ENCODE results near the gene CHTOP.
"Not testable (repeated sequence)": the region's sequence is repeated elsewhere in the genome, so short reads cannot be mapped to it uniquely, and the experiment has no call there.

The CHTOP gene

GRCh38 chr1:153663211-153663610 lies 29.3 kb downstream of the CHTOP start:
- no peak for DNase-seq

- DNase-seq = no peak
Observed at GRCh38 chr1:153667439-153667838, 33.6 kb downstream of the CHTOP start.

DNA sequence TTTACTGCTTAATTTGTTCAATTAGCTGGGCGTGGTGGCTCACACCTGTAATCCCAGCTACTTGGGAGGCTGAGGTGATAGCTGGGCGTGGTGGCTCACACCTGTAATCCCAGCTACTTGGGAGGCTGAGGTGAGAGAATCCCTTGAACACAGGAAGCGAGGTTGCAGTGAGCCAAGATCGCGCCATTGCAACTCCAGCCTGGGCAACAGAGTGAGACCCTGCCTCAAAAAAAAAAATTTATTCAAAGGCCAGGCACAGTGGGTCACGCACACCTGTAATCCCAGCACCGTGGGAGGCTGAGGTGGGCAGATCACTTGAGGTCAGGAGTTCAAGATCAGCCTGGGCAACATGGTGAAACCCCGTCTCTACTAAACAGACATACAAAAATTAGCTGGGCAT lies 34.8 kb downstream of the CHTOP start:
- not testable (repeated sequence) for DNase-seq

- no peak for DNase-seq
Observed at GRCh38 chr1:153669606-153670005, 35.7 kb downstream of the CHTOP start.

DNA sequence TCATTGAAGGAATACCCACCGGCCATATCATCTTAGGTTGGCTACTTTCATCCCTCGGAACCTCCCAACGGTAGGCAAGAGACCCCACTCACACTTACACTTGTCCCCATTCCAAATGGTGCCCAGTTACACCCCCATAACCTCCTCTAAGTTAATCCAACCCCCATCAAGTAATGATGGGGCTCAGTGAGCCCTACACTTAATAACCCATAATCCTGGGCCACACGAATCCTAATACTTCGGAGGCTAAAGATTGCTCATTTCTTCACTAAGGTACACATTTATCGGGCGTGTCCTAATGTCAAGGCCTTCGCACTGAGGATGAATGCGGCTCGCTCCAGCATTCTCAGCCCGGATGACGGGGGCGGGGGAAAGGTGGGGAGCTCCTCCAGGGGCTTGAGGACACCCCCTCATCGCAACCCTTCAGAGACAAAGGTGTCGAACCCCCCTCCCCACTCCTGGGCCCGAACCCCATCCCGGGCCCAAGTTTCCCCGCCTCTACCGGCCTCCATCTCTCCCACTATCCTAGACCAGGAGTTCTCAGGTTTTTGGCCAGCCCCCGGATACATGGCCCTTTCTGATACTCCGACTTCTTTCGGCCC lies 36.5 kb downstream of the CHTOP start:
- peak; percentile 55 for DNase-seq

DNA sequence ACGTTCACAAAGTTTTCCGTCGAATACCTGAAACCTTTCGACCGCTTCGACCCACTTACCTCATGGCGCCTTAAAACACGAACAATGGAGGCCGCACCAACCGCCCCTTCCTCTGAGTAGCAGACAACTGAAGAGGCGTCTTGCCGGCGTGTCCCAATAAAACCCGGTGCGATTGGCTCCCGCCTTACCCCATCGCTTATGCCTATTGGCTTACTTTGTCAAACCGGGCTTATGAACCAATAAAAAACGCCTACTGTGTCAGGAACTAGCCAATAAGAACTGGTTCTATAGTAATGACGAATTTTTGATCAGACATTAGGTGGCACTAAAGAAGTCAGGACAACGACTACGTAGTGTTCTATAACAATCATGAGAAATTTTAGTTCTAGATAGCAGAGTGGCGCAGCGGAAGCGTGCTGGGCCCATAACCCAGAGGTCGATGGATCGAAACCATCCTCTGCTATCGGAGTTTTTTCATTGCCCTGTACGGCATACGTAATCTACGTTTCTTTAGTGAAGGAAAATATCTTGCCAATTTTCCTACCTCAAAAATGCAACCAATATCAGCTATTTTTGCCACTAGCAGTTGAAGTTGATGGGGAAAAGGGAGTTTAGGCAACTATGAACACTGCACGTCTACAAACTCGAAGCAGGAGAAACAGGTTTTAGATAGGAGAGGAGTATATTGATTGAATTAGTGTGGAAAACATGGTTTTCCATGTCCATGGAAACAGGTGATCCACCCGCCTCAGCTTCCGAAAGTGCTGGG lies 37.2 kb downstream of the CHTOP start, which contains the start of gene ILF2:
Gene ILF2, minus strand, starts transcription at position 135 of the 769 bp plus-strand sequence. Its CDS starts 71 bp downstream, at position 64.
- DNase-seq = peak; percentile 99

- peak; percentile 76 for DNase-seq
Observed at GRCh38 chr1:153671628-153672353, 37.9 kb downstream of the CHTOP start.

GRCh38 chr1:153673511-153673910 lies 39.6 kb downstream of the CHTOP start:
- no peak for DNase-seq

DNA sequence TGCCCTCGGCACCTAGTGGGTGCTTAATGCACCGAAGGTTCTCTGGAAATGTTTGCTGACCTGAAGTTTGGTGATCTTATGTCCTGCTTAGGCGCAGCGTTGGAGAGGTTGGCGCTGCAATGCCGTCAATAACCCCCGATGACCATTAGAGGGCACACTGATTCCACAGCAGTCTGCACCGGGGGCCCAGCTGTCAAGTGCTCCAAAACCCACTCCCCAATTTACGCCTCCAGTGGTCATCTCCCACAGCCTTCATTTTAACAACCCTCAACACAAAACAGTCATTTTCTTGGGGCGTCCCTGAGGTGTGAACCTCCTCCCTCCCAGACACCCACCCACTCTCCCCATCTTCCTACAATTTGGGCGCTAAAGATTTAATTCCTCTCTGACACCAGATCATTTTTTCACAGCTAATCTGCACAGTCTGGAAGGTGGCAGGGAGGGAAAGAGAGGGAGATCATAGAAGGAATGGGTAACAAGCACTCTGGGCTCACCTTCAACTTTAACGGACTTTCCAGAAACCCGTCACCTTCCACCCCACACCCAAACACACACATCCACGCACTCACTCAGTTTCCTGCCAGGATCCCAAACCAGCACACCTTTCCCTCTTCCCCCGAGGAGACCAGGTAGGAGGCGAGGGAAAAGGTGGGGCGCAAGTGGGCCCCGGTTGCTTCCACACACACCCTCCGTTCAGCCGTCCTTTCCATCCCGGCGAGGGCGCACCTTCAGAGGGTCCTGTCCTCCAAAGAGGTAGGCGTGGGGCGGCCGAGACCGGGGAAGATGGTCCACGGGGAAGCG lies 44.1 kb downstream of the CHTOP start:
- peak; percentile 67 for DNase-seq

GRCh38 chr1:153678519-153679336 lies 44.9 kb downstream of the CHTOP start, which contains the start of gene NPR1:
TSS of gene NPR1 (plus strand) at chr1:153678688. CDS start at chr1:153679109, 421 bp downstream.
- peak; percentile 59 for DNase-seq

DNA sequence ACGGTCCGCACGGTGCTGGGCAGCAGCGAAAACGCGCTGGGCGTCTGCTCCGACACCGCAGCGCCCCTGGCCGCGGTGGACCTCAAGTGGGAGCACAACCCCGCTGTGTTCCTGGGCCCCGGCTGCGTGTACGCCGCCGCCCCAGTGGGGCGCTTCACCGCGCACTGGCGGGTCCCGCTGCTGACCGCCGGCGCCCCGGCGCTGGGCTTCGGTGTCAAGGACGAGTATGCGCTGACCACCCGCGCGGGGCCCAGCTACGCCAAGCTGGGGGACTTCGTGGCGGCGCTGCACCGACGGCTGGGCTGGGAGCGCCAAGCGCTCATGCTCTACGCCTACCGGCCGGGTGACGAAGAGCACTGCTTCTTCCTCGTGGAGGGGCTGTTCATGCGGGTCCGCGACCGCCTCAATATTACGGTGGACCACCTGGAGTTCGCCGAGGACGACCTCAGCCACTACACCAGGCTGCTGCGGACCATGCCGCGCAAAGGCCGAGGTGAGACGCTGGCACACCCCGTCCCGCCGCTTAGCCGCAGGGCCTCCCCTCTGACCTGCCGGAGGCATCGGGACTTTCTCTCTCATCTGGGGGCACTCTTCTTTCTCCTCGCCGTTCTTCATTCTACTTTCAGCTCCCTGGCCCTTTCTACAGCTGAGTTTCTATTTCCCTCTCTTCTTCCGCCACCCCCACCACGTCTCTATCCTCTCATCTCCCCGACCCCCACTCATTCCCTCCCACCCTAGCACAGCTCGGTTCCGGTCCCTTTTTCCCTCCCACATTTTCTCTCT lies 45.7 kb downstream of the CHTOP start:
- DNase-seq = peak; percentile 56

DNA sequence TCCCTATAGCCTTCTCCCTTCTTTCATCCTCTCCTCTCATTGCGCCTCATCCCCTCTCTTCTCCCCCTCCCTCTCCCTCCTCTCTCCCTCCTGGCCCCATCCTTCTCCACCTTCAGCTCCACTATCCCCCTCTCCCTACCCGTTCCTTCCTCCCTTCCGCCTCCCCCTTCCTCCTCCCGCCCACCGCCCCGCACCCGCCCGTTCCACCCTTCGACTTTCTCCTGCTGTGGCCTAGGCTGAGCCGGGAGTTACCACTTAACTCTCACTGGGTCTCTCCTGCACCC lies 46.2 kb downstream of the CHTOP start:
- no peak for DNase-seq

DNA sequence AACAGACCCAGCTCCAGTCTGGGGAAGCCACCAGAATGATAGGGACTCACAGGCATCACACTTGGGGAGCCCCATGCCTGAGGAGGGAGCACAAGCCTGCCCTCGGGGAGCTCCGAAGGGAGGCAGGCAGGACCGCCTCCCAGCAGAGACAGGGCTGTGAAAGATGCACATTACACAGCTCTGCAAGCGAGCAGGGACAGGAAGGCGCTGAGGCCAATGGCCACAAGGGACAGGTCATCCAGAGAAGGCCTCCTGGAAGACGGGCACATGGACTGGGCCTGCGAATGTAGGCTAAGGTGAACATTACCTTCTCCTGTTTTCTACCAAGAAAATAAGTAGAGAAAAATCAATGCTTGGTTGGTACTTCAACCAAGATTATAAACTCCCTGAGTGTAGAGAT lies 48.9 kb downstream of the CHTOP start:
- DNase-seq = no peak

- DNase-seq = no peak
Observed at GRCh38 chr1:153683854-153684253, 50.0 kb downstream of the CHTOP start.

DNA sequence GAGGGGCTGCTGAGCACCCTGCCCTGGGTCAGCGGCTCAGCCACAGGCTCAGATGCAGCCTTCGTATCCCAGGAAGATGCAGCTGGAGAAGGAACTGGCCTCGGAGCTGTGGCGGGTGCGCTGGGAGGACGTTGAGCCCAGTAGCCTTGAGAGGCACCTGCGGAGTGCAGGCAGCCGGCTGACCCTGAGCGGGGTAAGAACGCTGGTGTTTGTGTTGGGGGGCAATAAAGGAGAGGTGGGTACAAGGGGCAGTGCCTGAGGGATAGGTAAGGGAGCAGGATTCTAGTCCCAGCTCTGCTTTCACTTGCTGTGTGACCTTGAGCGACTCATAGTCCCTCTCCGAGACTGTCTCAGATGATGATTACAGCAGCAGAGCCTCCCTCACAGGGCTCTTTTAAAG lies 51.0 kb downstream of the CHTOP start:
- DNase-seq = no peak

DNA sequence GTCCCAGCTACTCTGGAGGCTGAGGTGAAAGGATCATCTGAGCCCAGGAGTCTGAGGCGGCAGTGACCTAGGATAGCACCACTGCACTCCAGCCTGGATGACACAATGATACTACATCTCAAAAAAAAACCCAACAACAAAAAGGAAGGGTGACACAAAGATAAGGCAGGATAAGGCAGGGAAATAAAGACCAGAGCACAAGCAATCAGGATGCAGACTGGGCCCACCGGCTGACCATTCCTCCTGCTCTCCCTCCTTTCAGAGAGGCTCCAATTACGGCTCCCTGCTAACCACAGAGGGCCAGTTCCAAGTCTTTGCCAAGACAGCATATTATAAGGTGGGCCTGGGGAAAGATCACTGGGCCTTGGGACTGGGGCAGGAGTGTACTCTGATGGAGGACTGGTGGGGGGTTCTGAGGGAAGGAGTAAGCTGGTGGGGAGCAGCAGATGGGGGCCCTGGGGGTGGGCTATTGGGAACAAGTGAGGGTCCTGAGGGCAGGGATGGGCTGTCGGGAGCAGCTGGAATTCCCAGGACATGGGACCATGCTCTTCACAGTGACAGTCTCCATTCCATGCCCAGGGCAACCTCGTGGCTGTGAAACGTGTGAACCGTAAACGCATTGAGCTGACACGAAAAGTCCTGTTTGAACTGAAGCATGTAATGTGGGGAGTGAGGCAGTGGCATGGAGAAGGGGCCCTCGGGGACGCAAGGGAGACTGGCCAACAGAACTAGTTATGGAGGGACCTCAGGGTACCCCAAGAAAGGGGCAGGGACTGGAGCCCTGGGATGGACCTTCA lies 51.9 kb downstream of the CHTOP start:
- DNase-seq = no peak

GRCh38 chr1:153687346-153688125 lies 53.7 kb downstream of the CHTOP start:
- no peak for DNase-seq

- DNase-seq = no peak
Observed at GRCh38 chr1:153688276-153688675, 54.4 kb downstream of the CHTOP start.

DNA sequence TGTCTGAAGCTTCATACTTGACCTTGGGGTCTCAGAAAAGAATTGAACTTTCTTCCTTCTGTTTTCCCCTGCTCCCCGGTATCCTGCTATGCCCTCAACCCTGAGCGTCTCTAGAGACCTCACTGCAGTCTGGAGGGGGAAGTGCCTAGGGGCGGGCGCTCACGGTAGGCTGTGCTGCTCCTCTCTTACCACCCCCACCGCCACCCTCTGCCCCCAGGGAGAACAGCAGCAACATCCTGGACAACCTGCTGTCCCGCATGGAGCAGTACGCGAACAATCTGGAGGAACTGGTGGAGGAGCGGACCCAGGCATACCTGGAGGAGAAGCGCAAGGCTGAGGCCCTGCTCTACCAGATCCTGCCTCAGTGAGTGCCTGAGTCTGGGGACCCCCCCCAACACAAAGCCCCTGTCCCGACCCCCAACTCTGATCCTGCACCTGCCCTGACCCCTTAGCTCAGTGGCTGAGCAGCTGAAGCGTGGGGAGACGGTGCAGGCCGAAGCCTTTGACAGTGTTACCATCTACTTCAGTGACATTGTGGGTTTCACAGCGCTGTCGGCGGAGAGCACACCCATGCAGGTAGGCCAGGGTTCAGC lies 55.0 kb downstream of the CHTOP start:
- no peak for DNase-seq
